ENCODE results near the gene F3. TPM values are rescaled to one million over a fixed set of nuclear protein-coding genes. Genes with fewer than 3 reads are reported as not detected.

Gene F3
- total RNA-seq, 1 donor from 2014 or later: 0.40 TPM

DNA sequence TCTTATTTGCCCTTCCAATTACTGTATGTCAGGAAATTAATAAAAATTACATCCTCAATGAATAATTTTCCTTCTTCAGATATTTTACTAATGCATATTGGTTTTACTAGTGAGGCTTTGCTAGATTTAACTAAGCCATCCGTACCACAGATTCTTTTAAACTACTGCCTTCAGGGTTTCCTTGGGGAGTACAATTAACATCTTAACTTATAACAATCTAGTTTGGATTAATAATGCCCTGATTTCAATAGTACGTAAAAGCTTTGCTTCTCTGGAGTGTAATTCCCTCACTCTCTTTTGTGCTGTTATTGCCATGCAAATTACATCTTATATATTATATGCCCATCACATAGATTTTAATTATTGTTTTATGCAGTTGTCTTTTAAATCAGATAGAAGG lies 24.3 kb upstream of the F3 start:
- ChIA-PET CTCF (no interaction called here), POLR2A (no interaction called here)
- Mint-ChIP-seq H3K4me1 (no peaks in the 10 kb centered on the region), H3K27me3 (peaks cover 2% of the 10 kb centered on the region), H3K4me3 (no peak overlapping the region), H3K9me3 (peaks cover 3% of the 10 kb centered on the region), H3K27ac (no peak overlapping the region), H3K36me3 (ENCODE audit: low read depth) (no peaks in the 10 kb centered on the region)
- ATAC-seq (ENCODE audit: low read depth) (no peak), DNase-seq (no peak)
- intact Hi-C loops (cut with micrococcal nuclease): no loop called here
- TF ChIP-seq, protein P1, sequence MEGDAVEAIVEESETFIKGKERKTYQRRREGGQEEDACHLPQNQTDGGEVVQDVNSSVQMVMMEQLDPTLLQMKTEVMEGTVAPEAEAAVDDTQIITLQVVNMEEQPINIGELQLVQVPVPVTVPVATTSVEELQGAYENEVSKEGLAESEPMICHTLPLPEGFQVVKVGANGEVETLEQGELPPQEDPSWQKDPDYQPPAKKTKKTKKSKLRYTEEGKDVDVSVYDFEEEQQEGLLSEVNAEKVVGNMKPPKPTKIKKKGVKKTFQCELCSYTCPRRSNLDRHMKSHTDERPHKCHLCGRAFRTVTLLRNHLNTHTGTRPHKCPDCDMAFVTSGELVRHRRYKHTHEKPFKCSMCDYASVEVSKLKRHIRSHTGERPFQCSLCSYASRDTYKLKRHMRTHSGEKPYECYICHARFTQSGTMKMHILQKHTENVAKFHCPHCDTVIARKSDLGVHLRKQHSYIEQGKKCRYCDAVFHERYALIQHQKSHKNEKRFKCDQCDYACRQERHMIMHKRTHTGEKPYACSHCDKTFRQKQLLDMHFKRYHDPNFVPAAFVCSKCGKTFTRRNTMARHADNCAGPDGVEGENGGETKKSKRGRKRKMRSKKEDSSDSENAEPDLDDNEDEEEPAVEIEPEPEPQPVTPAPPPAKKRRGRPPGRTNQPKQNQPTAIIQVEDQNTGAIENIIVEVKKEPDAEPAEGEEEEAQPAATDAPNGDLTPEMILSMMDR (IDR thresholded peaks at IDR 0.05): no peak

DNA sequence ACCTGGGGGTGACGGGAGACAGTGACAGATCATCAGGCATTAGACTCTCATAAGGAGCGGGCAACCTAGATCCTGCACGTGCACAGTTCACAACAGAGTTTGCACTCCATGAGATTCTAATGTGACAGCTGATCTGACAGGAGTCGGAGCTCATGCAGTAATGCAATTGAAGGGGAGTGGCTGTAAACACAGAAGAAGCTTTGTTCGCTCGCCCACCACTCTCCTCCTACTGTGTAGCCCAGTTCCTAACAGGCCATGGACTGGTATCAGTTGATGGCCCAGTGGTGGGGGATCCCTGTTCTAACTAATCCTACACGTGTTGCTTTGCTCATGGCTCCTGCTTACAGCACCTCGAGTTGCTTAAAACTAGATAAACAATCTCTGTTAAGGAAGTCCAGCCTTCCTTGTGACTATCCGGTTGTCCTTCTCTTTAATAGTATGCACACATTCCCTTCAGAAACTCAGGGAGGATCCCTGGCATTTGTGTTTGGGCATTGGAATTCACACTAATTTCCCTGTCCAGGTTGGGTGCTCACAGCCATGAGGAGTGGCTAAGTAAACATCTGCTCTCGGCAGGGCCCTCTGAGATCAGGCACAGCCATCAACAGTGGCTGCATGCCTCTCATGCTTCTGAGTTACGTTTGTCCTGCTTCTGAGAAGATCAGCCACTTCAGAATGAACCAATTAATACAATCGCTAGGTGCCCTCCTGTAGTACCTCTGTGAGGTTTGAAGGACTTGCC lies 21.1 kb upstream of the F3 start:
- Mint-ChIP-seq H3K36me3 (ENCODE audit: low read depth) (no peaks in the 10 kb centered on the region), H3K27ac (no peak overlapping the region), H3K4me1 (no peaks in the 10 kb centered on the region), H3K9me3 (peaks cover 4% of the 10 kb centered on the region), H3K27me3 (peaks cover 2% of the 10 kb centered on the region), H3K4me3 (no peak overlapping the region)
- CTCF ChIA-PET: no interaction called here
- no peak for DNase-seq
- TF ChIP-seq, protein P1 (IDR thresholded peaks at IDR 0.05): no peak
- intact Hi-C loops (cut with micrococcal nuclease): no loop called here
- POLR2A ChIA-PET: no interaction called here
- ATAC-seq (ENCODE audit: low read depth): no peak

DNA sequence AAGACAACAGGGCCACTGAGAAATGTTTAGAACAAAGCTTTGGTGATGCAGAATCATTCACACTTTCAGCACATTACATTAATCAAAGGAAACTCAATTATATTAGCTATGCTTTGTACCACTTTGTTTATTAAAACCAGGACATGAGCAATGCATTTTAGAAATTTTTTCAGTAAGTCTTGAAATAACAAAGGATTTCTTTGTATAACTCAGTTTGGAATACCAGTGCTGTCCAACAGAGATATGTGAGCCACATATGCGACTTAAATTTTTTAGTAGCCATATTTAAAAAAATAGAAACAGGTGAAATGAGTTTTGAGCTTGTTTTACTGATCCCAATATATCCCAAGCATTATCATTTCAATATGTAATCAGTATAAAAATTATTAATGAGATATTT lies 18.8 kb upstream of the F3 start:
- no peak for ATAC-seq (ENCODE audit: low read depth)
- Mint-ChIP-seq H3K27ac (no peak overlapping the region), H3K9me3 (peaks cover 4% of the 10 kb centered on the region), H3K4me3 (no peak overlapping the region), H3K36me3 (ENCODE audit: low read depth) (no peaks in the 10 kb centered on the region), H3K27me3 (peaks cover 2% of the 10 kb centered on the region), H3K4me1 (no peaks in the 10 kb centered on the region)
- TF ChIP-seq, protein P1 (IDR thresholded peaks at IDR 0.05): no peak
- no peak for DNase-seq
- intact Hi-C loops (cut with micrococcal nuclease): no loop called here
- ChIA-PET CTCF (no interaction called here), POLR2A (no interaction called here)

DNA sequence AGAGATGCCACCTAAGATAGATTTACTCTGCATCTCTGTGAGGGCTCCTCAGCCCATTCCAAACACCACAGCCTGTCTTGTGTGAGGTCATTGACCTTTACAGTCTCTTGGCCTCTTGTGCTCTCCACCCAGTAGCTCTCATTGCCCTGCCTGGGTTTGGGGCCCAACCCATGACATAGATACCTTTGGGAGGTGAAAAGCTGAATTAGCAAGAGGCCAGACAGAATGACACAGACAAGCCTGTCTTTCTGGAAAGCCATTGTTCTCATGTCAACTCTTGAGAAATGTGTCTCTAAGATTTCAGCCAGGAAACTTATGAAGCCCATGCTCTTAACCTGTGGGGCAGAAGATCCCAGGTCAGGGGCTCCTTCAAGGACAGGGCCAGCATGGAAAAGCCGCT lies 18.4 kb upstream of the F3 start:
- Mint-ChIP-seq H3K27me3 (peaks cover 4% of the 10 kb centered on the region), H3K4me1 (no peaks in the 10 kb centered on the region), H3K4me3 (no peak overlapping the region), H3K27ac (no peak overlapping the region), H3K36me3 (ENCODE audit: low read depth) (no peaks in the 10 kb centered on the region), H3K9me3 (peaks cover 4% of the 10 kb centered on the region)
- TF ChIP-seq, protein P1 (IDR thresholded peaks at IDR 0.05): no peak
- intact Hi-C loops (cut with micrococcal nuclease): no loop called here
- ATAC-seq (ENCODE audit: low read depth) (no peak), DNase-seq (no peak)
- ChIA-PET CTCF (no interaction called here), POLR2A (no interaction called here)

DNA sequence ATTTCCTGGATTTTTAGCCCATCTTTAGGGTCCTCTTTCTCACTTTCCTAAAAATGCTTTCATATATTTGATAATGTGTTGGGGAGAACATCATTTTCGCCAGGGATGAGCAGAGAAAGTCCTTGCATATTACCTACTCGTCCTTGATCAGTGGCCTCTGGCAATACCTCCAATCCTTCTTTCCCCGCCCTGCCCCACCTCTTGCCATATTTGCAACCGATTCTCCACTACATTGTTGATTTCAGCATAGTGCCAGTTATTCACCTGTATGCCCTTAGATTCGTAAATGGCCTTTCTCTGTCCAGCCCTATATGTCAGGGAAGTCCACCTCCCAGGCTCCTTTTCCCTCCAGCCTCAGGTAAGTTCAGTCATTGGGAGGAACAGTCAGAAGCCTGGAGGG lies 13.5 kb upstream of the F3 start:
- ChIA-PET POLR2A (no interaction called here), CTCF (no interaction called here)
- ATAC-seq (ENCODE audit: low read depth) (no peak), DNase-seq (no peak)
- Mint-ChIP-seq H3K4me3 (no peak overlapping the region), H3K9me3 (peaks cover 4% of the 10 kb centered on the region), H3K27me3 (peaks cover 2% of the 10 kb centered on the region), H3K36me3 (ENCODE audit: low read depth) (no peaks in the 10 kb centered on the region), H3K4me1 (no peaks in the 10 kb centered on the region), H3K27ac (no peak overlapping the region)
- TF ChIP-seq, protein P1 (IDR thresholded peaks at IDR 0.05): no peak
- intact Hi-C loops (cut with micrococcal nuclease): no loop called here

All from activated B cell treated with CpG ODN at 0.5 μM for 24 hours (primary cell).